Measurements from ENCODE around the gene SPAG4.

SPAG4 gene

DNA sequence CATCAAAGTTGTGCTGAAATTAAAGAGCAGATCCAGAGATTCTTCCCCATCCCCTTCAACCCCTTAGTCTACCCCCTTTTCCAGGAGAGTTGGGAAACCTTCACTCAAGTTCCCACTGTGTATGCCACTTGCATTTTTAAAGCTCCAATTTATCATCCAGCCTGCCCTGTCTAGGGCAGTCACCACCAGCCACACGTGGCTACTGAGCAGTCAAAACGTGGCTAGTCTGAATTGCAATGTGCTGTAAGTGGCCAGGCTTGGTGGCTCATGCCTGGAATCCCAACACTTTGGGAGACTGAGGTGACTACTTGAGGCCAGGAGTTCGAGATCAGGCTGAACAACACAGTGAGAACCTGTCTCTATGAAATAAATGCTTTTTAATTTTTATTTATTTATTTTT lies 38.8 kb upstream of the SPAG4 start:
- TF ChIP-seq, protein P1, sequence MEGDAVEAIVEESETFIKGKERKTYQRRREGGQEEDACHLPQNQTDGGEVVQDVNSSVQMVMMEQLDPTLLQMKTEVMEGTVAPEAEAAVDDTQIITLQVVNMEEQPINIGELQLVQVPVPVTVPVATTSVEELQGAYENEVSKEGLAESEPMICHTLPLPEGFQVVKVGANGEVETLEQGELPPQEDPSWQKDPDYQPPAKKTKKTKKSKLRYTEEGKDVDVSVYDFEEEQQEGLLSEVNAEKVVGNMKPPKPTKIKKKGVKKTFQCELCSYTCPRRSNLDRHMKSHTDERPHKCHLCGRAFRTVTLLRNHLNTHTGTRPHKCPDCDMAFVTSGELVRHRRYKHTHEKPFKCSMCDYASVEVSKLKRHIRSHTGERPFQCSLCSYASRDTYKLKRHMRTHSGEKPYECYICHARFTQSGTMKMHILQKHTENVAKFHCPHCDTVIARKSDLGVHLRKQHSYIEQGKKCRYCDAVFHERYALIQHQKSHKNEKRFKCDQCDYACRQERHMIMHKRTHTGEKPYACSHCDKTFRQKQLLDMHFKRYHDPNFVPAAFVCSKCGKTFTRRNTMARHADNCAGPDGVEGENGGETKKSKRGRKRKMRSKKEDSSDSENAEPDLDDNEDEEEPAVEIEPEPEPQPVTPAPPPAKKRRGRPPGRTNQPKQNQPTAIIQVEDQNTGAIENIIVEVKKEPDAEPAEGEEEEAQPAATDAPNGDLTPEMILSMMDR (IDR thresholded peaks at IDR 0.05): no peak
- Histone ChIP-seq H3K27me3 (peaks cover 5% of the 10 kb centered on the region), H3K9me3 (no peaks in the 10 kb centered on the region), H3K27ac (no peak overlapping the region), H3K36me3 (no peaks in the 10 kb centered on the region), H3K4me3 (ENCODE audit: low read depth in 1 of 2, low read length in 1 of 2) (no peak overlapping the region), H3K4me1 (ENCODE audit: control insufficient read depth in 1 of 2, insufficient read depth in 1 of 2, low read depth in 1 of 2, low read length in 1 of 2) (no peaks in the 10 kb centered on the region)

DNA sequence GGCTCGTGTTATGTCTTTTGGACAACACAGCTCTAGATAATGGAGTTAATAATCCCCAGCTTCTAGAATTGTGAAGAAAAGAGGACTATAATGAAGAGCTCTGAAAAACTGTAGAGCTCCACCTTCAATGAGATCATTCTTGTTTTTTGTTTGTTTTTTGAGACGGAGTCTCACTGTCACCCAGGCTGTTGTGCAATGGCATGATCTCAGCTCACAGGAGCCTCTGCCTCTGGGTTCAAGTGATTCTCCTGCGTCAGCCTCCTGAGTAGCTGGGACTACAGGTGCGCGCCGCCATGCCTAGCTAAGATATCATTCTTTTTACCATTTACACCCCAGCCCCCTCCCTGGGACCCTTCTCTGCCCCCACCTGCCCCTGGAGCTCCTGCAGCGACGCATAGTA lies 37.2 kb upstream of the SPAG4 start:
- Histone ChIP-seq H3K4me3 (ENCODE audit: low read depth in 1 of 2, low read length in 1 of 2) (no peak overlapping the region), H3K27ac (no peak overlapping the region), H3K4me1 (ENCODE audit: control insufficient read depth in 1 of 2, insufficient read depth in 1 of 2, low read depth in 1 of 2, low read length in 1 of 2) (no peaks in the 10 kb centered on the region), H3K36me3 (no peaks in the 10 kb centered on the region), H3K27me3 (peaks cover 5% of the 10 kb centered on the region), H3K9me3 (no peaks in the 10 kb centered on the region)
- TF ChIP-seq, protein P1 (IDR thresholded peaks at IDR 0.05): no peak

DNA sequence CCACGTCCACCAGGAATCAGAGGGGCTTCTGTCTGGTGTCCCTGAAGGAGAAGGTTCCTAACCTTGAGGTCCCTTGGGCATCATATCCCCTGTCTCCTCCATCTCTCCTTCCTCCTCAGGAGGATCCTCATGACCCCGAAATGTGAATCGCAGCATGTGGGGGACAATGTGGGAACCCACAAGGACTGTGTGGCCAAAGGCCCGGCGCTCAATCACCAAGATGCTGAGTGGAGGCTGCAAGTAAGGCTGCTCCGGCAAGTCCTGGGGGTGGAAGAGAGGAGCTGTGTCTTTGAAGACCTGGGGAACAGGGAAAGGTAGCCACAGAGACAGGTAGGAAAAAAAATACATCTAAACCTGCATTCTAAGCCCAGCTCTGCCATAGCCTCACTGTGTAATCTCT lies 36.4 kb upstream of the SPAG4 start:
- Histone ChIP-seq H3K4me3 (ENCODE audit: low read depth in 1 of 2, low read length in 1 of 2) (no peak overlapping the region), H3K36me3 (no peaks in the 10 kb centered on the region), H3K27me3 (peaks cover 5% of the 10 kb centered on the region), H3K27ac (no peak overlapping the region), H3K4me1 (ENCODE audit: control insufficient read depth in 1 of 2, insufficient read depth in 1 of 2, low read depth in 1 of 2, low read length in 1 of 2) (no peaks in the 10 kb centered on the region), H3K9me3 (no peaks in the 10 kb centered on the region)
- TF ChIP-seq, protein P1 (IDR thresholded peaks at IDR 0.05): no peak

DNA sequence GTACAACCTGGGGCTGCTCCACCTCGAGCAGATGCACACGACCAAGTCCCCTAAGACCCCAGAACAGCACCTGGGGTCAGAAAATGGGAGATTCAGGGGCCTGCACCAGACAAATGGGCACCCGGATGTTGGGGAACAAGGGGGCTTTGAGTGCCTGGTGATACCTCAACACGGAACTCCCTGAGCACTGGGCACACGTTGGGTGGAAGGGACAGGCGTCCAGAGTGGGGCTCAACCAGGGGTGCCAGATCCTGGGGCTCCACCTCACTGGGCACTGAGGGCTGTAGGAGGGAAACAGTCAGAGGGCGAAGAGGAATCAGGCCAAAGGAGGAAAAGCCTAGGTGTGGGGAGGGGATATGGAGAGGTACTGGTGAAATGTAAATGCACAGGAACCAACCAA lies 33.5 kb upstream of the SPAG4 start:
- TF ChIP-seq, protein P1 (IDR thresholded peaks at IDR 0.05): no peak
- Histone ChIP-seq H3K36me3 (no peaks in the 10 kb centered on the region), H3K4me1 (ENCODE audit: control insufficient read depth in 1 of 2, insufficient read depth in 1 of 2, low read depth in 1 of 2, low read length in 1 of 2) (no peaks in the 10 kb centered on the region), H3K27ac (no peak overlapping the region), H3K9me3 (no peaks in the 10 kb centered on the region), H3K27me3 (no peaks in the 10 kb centered on the region), H3K4me3 (ENCODE audit: low read depth in 1 of 2, low read length in 1 of 2) (no peak overlapping the region)

DNA sequence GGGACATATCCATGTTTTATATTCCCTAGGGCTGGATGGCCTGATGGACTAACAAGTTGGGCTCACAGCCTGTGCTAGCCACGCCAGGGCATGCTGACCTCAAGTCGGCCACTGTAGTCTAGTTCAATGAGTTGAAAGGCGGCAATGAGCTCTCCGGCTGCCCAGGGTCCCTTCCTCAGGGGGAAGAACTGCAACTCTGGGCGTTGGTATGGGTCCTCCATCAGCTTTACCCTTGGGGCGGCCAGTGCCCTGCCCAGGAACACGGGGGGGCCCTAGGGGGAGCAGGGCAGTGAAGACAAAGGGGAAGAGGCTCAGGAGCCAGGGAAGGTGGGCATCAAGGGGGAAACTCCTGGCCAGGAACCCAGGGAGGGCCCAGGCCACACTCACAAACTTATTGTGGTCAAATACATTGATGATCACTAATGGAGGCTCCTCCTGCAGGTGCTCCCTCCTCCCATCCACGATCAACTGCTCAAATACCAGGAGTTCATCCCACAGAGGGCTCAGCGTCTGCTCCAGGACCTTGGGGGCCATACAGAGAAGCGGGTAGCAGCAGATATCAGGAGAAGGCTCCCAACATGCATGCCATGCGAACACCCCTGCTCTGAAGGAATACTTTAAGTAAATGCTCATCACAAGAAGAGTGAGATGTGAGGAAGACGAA lies 32.8 kb upstream of the SPAG4 start:
- H3K27me3 ChIP-seq: no peaks in the 10 kb centered on the region

More for the DNA sequence above, 32.8 kb upstream of the SPAG4 start:
- TF ChIP-seq, protein P1 (IDR thresholded peaks at IDR 0.05): no peak
- no peaks in the 10 kb centered on the region for H3K4me1 ChIP-seq (ENCODE audit: control insufficient read depth in 1 of 2, insufficient read depth in 1 of 2, low read depth in 1 of 2, low read length in 1 of 2)
- no peaks in the 10 kb centered on the region for H3K9me3 ChIP-seq
- H3K27ac ChIP-seq: no peak overlapping the region
- no peaks in the 10 kb centered on the region for H3K36me3 ChIP-seq
- H3K4me3 ChIP-seq (ENCODE audit: low read depth in 1 of 2, low read length in 1 of 2): no peak overlapping the region
